Upper lobe of left lung (tissue), 4 donors: ENCODE measurements around the gene TMTC2.

Experiments
- EP300 ChIP-seq, 4 donors: sonication (generic); formaldehyde crosslinking; IDR thresholded peaks; one replicate each; pipeline ENCODE4 v1.5.1; 2017; ENCODE audit warnings: antibody characterized with exemption in 4 of 4, control low read depth in 2 of 4
- POLR2A ChIP-seq, 4 donors: fragments of 450-650 bp; IDR thresholded peaks; one replicate each; pipeline ENCODE4 v1.5.1; 2016 to 2017; ENCODE audit warnings: antibody characterized with exemption in 4 of 4, mild to moderate bottlenecking in 2 of 4
- POLR2AphosphoS5 ChIP-seq, 2 donors: sonication (generic); formaldehyde crosslinking; IDR thresholded peaks; one replicate each; pipeline ENCODE4 v1.5.1; 2017; ENCODE audit warnings: antibody characterized with exemption in 2 of 2
- TF ChIP-seq, protein P1 (sequence below), 6 experiments: fragments of 450-650 bp in 4 of 6; fragments of 200-600 bp in 2 of 6; sonication (generic) in 2 of 6; IDR thresholded peaks; one replicate each; pipeline ENCODE4 v1.5.1; 2016 to 2019; ENCODE audit warnings: antibody characterized with exemption in 6 of 6

DNA sequence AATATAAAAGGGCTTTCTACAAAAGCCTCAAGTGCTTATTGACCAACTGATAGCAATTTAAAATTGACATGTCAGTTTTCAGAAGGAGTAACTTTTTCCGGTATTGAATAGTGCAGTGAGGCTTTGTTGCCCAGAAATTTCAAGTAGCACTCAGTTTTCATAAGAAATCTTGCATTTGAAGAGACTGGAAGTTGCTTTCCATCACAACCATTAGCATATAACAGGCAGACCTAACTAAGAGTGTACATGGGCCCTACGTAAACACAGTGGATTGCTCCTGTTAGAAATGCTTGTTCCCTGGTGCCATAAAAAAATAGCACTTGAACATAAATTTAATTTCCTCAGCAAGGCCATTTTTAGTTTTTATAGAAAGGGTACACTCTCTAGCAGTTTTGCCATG lies 117.9 kb downstream of the TMTC2 start:
- TF ChIP-seq, protein P1, sequence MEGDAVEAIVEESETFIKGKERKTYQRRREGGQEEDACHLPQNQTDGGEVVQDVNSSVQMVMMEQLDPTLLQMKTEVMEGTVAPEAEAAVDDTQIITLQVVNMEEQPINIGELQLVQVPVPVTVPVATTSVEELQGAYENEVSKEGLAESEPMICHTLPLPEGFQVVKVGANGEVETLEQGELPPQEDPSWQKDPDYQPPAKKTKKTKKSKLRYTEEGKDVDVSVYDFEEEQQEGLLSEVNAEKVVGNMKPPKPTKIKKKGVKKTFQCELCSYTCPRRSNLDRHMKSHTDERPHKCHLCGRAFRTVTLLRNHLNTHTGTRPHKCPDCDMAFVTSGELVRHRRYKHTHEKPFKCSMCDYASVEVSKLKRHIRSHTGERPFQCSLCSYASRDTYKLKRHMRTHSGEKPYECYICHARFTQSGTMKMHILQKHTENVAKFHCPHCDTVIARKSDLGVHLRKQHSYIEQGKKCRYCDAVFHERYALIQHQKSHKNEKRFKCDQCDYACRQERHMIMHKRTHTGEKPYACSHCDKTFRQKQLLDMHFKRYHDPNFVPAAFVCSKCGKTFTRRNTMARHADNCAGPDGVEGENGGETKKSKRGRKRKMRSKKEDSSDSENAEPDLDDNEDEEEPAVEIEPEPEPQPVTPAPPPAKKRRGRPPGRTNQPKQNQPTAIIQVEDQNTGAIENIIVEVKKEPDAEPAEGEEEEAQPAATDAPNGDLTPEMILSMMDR (IDR thresholded peaks at IDR 0.05) = no peak
- TF ChIP-seq POLR2A (IDR thresholded peaks at IDR 0.05) (no peak), POLR2AphosphoS5 (IDR thresholded peaks at IDR 0.05) (no peak), EP300 (IDR thresholded peaks at IDR 0.05) (no peak)
